HG02623 (cell line): ENCODE results near the gene RPRD1B.
"Not testable (repeated sequence)": the region's sequence is repeated elsewhere in the genome, so short reads cannot be mapped to it uniquely, and the experiment has no call there.

ENCODE experiments used
- ATAC-seq: cut with Tn5 transposase; IDR thresholded peaks from one replicate; pipeline ENCODE4 v1.9.1; 2021; ENCODE audit warnings: moderate library complexity; ENCODE audit not compliant: unreplicated experiment

RPRD1B gene

GRCh38 chr20:38095017-38095686 is 61.6 kb downstream of the RPRD1B start:
- ATAC-seq: no peak

GRCh38 chr20:38098952-38099351 is 65.4 kb downstream of the RPRD1B start:
- no peak for ATAC-seq

- ATAC-seq: not testable (repeated sequence)
Observed at GRCh38 chr20:38102206-38102605, 68.7 kb downstream of the RPRD1B start.

GRCh38 chr20:38104285-38104684 is 70.7 kb downstream of the RPRD1B start:
- no peak for ATAC-seq

GRCh38 chr20:38106461-38106860 is 72.9 kb downstream of the RPRD1B start:
- ATAC-seq: no peak

GRCh38 chr20:38107386-38107785 is 73.8 kb downstream of the RPRD1B start:
- ATAC-seq: not testable (repeated sequence)

- ATAC-seq: not testable (repeated sequence)
Observed at GRCh38 chr20:38107916-38108315, 74.4 kb downstream of the RPRD1B start.

GRCh38 chr20:38108438-38108985 is 75.0 kb downstream of the RPRD1B start:
- no peak for ATAC-seq

- no peak for ATAC-seq
Observed at GRCh38 chr20:38108986-38109541, 75.5 kb downstream of the RPRD1B start.

- no peak for ATAC-seq
Observed at GRCh38 chr20:38109591-38110524, 76.3 kb downstream of the RPRD1B start.

- no peak for ATAC-seq
Observed at GRCh38 chr20:38110525-38111178, 77.1 kb downstream of the RPRD1B start.

GRCh38 chr20:38111366-38112232 is 78.1 kb downstream of the RPRD1B start:
- no peak for ATAC-seq

- ATAC-seq: no peak
Observed at GRCh38 chr20:38112261-38112929, 78.8 kb downstream of the RPRD1B start.

- ATAC-seq: no peak
Observed at GRCh38 chr20:38112930-38113294, 79.4 kb downstream of the RPRD1B start.

GRCh38 chr20:38113401-38114325 is 80.1 kb downstream of the RPRD1B start:
- ATAC-seq: no peak

- ATAC-seq: no peak
Observed at GRCh38 chr20:38114353-38114791, 80.8 kb downstream of the RPRD1B start.

GRCh38 chr20:38115205-38115604 is 81.7 kb downstream of the RPRD1B start:
- ATAC-seq: no peak

- no peak for ATAC-seq
Observed at GRCh38 chr20:38115896-38116295, 82.3 kb downstream of the RPRD1B start.
